ENCODE results near the gene RANGRF.

The RANGRF gene

DNA sequence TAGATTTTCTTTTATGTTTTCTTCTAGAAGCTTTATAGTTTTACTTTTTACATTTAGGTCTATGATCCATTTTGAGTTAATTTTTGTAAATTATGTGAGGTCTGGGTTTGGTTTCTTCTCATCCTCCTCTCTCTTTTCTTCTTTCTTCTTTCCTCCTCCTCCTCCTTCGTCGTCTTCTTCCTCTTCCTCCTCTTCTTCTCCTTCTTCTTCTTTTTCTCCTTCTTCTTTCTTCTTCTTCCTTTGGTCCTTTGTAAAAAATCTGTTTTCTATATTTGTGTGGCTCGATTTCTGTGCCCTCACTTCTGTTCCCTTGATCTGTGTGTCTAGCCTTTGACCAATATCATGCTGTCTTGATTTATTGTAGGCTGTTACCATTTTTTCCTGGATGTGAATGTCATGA lies 11.8 kb downstream of the RANGRF start:
- TF ChIP-seq EZH2phosphoT487 (IDR thresholded peaks at IDR 0.05; ENCODE audit: borderline replicate concordance, low read length), result no peak
- TF ChIP-seq, protein P1, sequence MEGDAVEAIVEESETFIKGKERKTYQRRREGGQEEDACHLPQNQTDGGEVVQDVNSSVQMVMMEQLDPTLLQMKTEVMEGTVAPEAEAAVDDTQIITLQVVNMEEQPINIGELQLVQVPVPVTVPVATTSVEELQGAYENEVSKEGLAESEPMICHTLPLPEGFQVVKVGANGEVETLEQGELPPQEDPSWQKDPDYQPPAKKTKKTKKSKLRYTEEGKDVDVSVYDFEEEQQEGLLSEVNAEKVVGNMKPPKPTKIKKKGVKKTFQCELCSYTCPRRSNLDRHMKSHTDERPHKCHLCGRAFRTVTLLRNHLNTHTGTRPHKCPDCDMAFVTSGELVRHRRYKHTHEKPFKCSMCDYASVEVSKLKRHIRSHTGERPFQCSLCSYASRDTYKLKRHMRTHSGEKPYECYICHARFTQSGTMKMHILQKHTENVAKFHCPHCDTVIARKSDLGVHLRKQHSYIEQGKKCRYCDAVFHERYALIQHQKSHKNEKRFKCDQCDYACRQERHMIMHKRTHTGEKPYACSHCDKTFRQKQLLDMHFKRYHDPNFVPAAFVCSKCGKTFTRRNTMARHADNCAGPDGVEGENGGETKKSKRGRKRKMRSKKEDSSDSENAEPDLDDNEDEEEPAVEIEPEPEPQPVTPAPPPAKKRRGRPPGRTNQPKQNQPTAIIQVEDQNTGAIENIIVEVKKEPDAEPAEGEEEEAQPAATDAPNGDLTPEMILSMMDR (IDR thresholded peaks at IDR 0.05; ENCODE audit: low read depth, low read length, poor library complexity, severe bottlenecking), result no peak
- no peaks in the 10 kb centered on the region for H4K20me1 ChIP-seq (ENCODE audit: control insufficient read depth, insufficient read depth, low read depth, low read length)
- peaks cover 14% of the 10 kb centered on the region for H3K4me1 ChIP-seq (ENCODE audit: control insufficient read depth, low read length)
- H3K4me3 ChIP-seq (ENCODE audit: low read length), result 0 out of 2 replicates have a peak overlapping the region, but pooled peaks have one; percentile 27
- H3K9me2 ChIP-seq (replicated peaks; ENCODE audit: control insufficient read depth, low read length), result no peaks in the 10 kb centered on the region
- peak overlapping the region; percentile 47 for H3K4me2 ChIP-seq (ENCODE audit: low read length)
- H3F3A ChIP-seq (ENCODE audit: control insufficient read depth, insufficient read depth), result peaks cover 3% of the 10 kb centered on the region; the same call in 1 of the 2 replicates
- no peaks in the 10 kb centered on the region for H3K79me2 ChIP-seq (ENCODE audit: control insufficient read depth, low read length)
- H3K9me3 ChIP-seq (ENCODE audit: control insufficient read depth, insufficient read depth, low read length), result no peaks in the 10 kb centered on the region
- H3K27me3 ChIP-seq (ENCODE audit: control insufficient read depth, low read length), result no peaks in the 10 kb centered on the region
- H3K27ac ChIP-seq (ENCODE audit: low read depth, low read length), result no peak overlapping the region
- no peaks in the 10 kb centered on the region for H3K36me3 ChIP-seq (ENCODE audit: control insufficient read depth, low read length)

DNA sequence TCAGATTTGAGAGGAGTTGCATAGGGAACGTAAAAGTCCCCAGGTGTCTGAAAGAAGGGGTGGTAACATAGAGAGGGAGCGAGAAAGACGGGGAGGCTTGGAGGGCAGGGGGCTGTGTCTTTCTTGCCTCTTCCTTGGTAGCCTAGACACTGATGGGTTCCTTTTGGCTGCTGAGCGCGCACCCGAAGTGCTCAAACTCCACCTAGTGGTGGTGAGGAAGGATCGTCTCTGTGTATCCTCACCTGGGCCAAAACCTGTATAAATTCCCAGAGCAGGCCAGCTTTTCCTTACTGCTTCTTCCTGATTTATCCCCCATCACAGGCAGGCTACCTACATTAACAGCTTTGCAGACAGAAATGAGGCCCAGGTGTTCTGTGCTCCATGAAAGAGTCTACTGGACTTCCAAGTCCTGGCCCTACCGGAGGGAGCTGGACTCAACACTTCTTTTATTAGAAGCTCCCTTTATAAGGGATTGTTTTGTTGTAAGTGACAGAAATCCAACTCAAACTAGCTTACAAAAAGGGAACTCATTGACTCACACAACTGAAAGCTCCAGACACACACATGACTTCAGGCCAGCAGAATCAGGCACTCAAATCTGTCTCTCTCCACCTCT lies 12.3 kb downstream of the RANGRF start:
- Histone ChIP-seq H4K20me1 (ENCODE audit: control insufficient read depth, insufficient read depth, low read depth, low read length) (no peaks in the 10 kb centered on the region), H3K4me3 (ENCODE audit: low read length) (0 out of 2 replicates have a peak overlapping the region, but pooled peaks have one; percentile 27), H3F3A (ENCODE audit: control insufficient read depth, insufficient read depth) (peaks cover 3% of the 10 kb centered on the region; the same call in 1 of the 2 replicates), H3K4me2 (ENCODE audit: low read length) (peak overlapping the region; percentile 47), H3K27me3 (ENCODE audit: control insufficient read depth, low read length) (no peaks in the 10 kb centered on the region), H3K36me3 (ENCODE audit: control insufficient read depth, low read length) (no peaks in the 10 kb centered on the region), H3K4me1 (ENCODE audit: control insufficient read depth, low read length) (peaks cover 14% of the 10 kb centered on the region), H3K9me2 (replicated peaks; ENCODE audit: control insufficient read depth, low read length) (no peaks in the 10 kb centered on the region), H3K27ac (ENCODE audit: low read depth, low read length) (no peak overlapping the region), H3K79me2 (ENCODE audit: control insufficient read depth, low read length) (no peaks in the 10 kb centered on the region), H3K9me3 (ENCODE audit: control insufficient read depth, insufficient read depth, low read length) (no peaks in the 10 kb centered on the region)
- TF ChIP-seq, protein P1 (IDR thresholded peaks at IDR 0.05; ENCODE audit: low read depth, low read length, poor library complexity, severe bottlenecking), result peak; percentile 87
- no peak for TF ChIP-seq EZH2phosphoT487 (IDR thresholded peaks at IDR 0.05; ENCODE audit: borderline replicate concordance, low read length)

DNA sequence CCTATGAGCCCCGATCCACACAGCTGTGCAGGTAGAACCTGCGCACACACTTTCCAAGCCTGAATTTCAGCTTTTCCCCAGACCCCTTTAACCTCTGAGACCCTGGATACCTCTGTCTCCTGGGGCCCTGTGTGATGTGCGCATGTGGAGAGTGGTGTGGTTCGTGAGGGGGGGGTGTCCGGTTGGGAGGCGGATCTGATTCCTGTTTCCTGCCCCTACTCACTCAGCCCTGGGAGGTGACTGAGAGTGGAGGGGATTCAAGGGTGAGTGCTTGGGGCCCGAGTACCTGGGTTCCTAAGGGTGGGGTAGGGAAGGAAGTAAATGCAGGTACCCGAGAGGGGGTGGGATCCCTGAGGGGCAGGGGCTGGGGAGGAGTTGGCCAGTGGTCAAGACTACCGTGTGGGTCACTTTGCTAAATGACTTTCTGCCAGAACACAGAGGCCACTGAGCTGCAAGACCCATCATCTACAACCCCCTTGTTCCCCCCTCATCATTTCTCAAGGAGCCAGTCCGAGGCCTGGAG lies 22.2 kb downstream of the RANGRF start:
- Histone ChIP-seq H3K4me1 (ENCODE audit: control insufficient read depth, low read length) (no peaks in the 10 kb centered on the region), H3K79me2 (ENCODE audit: control insufficient read depth, low read length) (no peaks in the 10 kb centered on the region), H3K27me3 (ENCODE audit: control insufficient read depth, low read length) (peaks cover 2% of the 10 kb centered on the region; the same call in 1 of the 2 replicates), H3K27ac (ENCODE audit: low read depth, low read length) (no peak overlapping the region), H3K9me3 (ENCODE audit: control insufficient read depth, insufficient read depth, low read length) (no peaks in the 10 kb centered on the region), H4K20me1 (ENCODE audit: control insufficient read depth, insufficient read depth, low read depth, low read length) (no peaks in the 10 kb centered on the region), H3K9me2 (replicated peaks; ENCODE audit: control insufficient read depth, low read length) (no peaks in the 10 kb centered on the region), H3K36me3 (ENCODE audit: control insufficient read depth, low read length) (no peaks in the 10 kb centered on the region), H3F3A (ENCODE audit: control insufficient read depth, insufficient read depth) (no peaks in the 10 kb centered on the region), H3K4me2 (ENCODE audit: low read length) (no peak overlapping the region), H3K4me3 (ENCODE audit: low read length) (no peak overlapping the region)
- no peak for TF ChIP-seq EZH2phosphoT487 (IDR thresholded peaks at IDR 0.05; ENCODE audit: borderline replicate concordance, low read length)
- TF ChIP-seq, protein P1 (IDR thresholded peaks at IDR 0.05; ENCODE audit: low read depth, low read length, poor library complexity, severe bottlenecking), result no peak
